Nephron progenitor cell (in vitro differentiated cells): Measurements from ENCODE around the gene SUN3.

Experiments
- DNase-seq: peaks from one replicate; pipeline ENCODE4 v3.0.0; 2021
- H3K27ac Mint-ChIP-seq: 2 replicates; pipeline ENCODE4 v1.8.0; 2021; ENCODE audit warnings: mild to moderate bottlenecking, moderate library complexity, mixed read lengths
- H3K27me3 Mint-ChIP-seq: 2 replicates; pipeline ENCODE4 v1.8.0; 2021; ENCODE audit warnings: mild to moderate bottlenecking, low read depth, mixed read lengths; ENCODE audit not compliant: poor library complexity
- H3K36me3 Mint-ChIP-seq: 2 replicates; pipeline ENCODE4 v1.8.0; 2021; ENCODE audit warnings: low read depth, mixed read lengths
- H3K4me1 Mint-ChIP-seq: 2 replicates; pipeline ENCODE4 v1.8.0; 2021; ENCODE audit warnings: mixed read lengths
- H3K4me3 Mint-ChIP-seq: 2 replicates; pipeline ENCODE4 v1.8.0; 2021; ENCODE audit warnings: mild to moderate bottlenecking, moderate library complexity, mixed read lengths
- H3K9me3 Mint-ChIP-seq: 2 replicates; pipeline ENCODE4 v1.8.0; 2021; ENCODE audit warnings: mild to moderate bottlenecking, moderate library complexity, mixed read lengths
- CTCF ChIP-seq: fragments of 200-600 bp; sonication (generic); IDR thresholded peaks from 2 replicates; pipeline ENCODE4 v1.5.0; 2021; ENCODE audit warnings: antibody characterized with exemption

SUN3 gene

GRCh38 chr7:48059706-48060105, 30.8 kb upstream of the SUN3 start:
- H3K27ac Mint-ChIP-seq, result no peak overlapping the region
- peaks cover 40% of the 10 kb centered on the region for H3K9me3 Mint-ChIP-seq
- no peak for DNase-seq
- no peak overlapping the region for H3K4me3 Mint-ChIP-seq
- no peaks in the 10 kb centered on the region for H3K4me1 Mint-ChIP-seq
- no peak for TF ChIP-seq CTCF
- peaks cover 3% of the 10 kb centered on the region for H3K27me3 Mint-ChIP-seq
- peaks cover 5% of the 10 kb centered on the region for H3K36me3 Mint-ChIP-seq

- Mint-ChIP-seq H3K27ac (no peak overlapping the region), H3K36me3 (peaks cover 5% of the 10 kb centered on the region), H3K27me3 (peaks cover 3% of the 10 kb centered on the region), H3K9me3 (peaks cover 33% of the 10 kb centered on the region), H3K4me3 (no peak overlapping the region), H3K4me1 (no peaks in the 10 kb centered on the region)
- TF ChIP-seq CTCF, result no peak
- DNase-seq, result no peak
Observed at GRCh38 chr7:48058990-48059389, 30.1 kb upstream of the SUN3 start.

- TF ChIP-seq CTCF, result no peak
- Mint-ChIP-seq H3K4me1 (peaks cover 5% of the 10 kb centered on the region), H3K4me3 (no peak overlapping the region), H3K9me3 (peaks cover 24% of the 10 kb centered on the region), H3K27me3 (peaks cover 8% of the 10 kb centered on the region), H3K27ac (no peak overlapping the region), H3K36me3 (peaks cover 5% of the 10 kb centered on the region)
- DNase-seq, result no peak
Observed at GRCh38 chr7:48053736-48054135, 24.8 kb upstream of the SUN3 start.

- TF ChIP-seq CTCF, result no peak
- Mint-ChIP-seq H3K36me3 (peaks cover 5% of the 10 kb centered on the region), H3K4me3 (no peak overlapping the region), H3K9me3 (peaks cover 15% of the 10 kb centered on the region), H3K4me1 (peaks cover 5% of the 10 kb centered on the region), H3K27me3 (peaks cover 8% of the 10 kb centered on the region), H3K27ac (no peak overlapping the region)
- no peak for DNase-seq
Observed at GRCh38 chr7:48052748-48053147, 23.8 kb upstream of the SUN3 start.

GRCh38 chr7:48049850-48050249, 20.9 kb upstream of the SUN3 start:
- Mint-ChIP-seq H3K27me3 (peaks cover 5% of the 10 kb centered on the region), H3K27ac (no peak overlapping the region), H3K4me3 (no peak overlapping the region), H3K9me3 (no peaks in the 10 kb centered on the region), H3K36me3 (no peaks in the 10 kb centered on the region), H3K4me1 (peaks cover 23% of the 10 kb centered on the region)
- no peak for TF ChIP-seq CTCF
- DNase-seq, result no peak

GRCh38 chr7:48048113-48048512, 19.2 kb upstream of the SUN3 start:
- TF ChIP-seq CTCF, result no peak
- H3K4me1 Mint-ChIP-seq, result peaks cover 23% of the 10 kb centered on the region
- no peaks in the 10 kb centered on the region for H3K36me3 Mint-ChIP-seq
- H3K4me3 Mint-ChIP-seq, result no peak overlapping the region
- H3K27ac Mint-ChIP-seq, result no peak overlapping the region
- no peaks in the 10 kb centered on the region for H3K9me3 Mint-ChIP-seq
- DNase-seq, result no peak
- H3K27me3 Mint-ChIP-seq, result peaks cover 5% of the 10 kb centered on the region
